CD4-positive, alpha-beta T cell treated with Interleukin-12 subunit alpha and Interleukin-12 subunit beta, for 1 hour (primary cell): ENCODE results near the gene ATXN7L2.

Experiments used
- DNase-seq: peaks from one replicate; pipeline ENCODE4 v3.0.0-alpha.2; 2020

Gene ATXN7L2

DNA sequence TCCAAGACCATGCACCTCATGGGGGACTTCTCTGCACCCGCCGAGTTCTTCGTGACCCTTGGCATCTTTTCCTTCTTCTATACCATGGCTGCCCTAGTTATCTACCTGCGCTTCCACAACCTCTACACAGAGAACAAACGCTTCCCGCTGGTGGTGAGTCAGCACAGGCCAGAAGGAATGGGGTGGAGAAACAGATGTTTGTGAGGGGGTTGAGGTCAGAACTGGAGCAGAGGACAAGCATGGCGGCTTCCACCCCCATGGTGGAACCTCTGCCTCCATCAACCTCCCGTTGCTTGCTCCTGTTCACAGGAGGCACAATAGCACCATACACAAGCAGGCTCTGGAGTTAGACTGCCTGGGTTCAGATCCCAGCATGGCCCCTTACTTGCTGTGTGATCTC is 6.9 kb upstream of the ATXN7L2 start:
- no peak for DNase-seq

DNA sequence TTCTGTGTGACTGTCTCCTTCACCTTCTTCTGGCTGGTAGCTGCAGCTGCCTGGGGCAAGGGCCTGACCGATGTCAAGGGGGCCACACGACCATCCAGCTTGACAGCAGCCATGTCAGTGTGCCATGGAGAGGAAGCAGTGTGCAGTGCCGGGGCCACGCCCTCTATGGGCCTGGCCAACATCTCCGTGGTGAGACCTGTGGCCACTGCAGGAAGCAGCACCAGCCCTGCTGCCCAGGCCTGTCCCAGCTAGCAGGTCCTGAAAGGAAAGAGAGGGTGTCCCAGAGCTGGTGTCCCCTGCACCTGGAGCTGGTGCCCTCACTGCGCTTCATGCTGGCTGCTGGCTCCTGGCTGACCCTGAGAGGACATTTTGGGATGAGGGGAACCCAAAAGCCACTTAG is 5.9 kb upstream of the ATXN7L2 start:
- no peak for DNase-seq

DNA sequence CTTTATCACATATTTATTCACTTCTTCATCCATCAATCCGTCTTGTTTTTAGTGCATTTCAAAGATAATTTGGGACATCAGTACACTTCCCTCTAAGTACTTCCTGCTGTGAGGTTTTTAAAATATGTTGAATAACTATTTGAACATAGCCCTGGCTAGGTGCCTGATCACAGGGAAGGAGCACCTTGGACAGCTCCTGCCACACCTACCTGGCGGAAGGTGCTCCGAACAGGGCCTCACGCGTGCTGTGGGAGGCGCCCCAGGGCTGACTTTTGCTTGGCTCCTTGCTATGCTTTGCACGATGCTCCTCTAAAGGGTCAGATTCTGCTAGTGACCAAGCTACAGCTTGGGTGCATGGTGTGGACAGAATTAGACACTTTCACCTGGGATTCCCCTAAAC is 4.9 kb upstream of the ATXN7L2 start:
- peak; percentile 48 for DNase-seq

DNA sequence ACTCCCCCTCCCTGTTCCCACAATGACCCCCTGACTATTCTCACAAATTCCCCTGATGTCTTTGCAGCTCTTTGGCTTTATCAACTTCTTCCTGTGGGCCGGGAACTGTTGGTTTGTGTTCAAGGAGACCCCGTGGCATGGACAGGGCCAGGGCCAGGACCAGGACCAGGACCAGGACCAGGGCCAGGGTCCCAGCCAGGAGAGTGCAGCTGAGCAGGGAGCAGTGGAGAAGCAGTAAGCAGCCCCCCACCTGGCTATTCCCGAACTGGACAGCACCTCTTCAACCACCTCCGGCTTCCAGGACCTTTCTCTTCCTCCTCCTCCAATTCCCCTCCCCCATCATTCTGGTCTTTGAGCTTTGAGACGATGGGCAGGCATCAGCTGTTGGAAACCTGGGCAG is 4.4 kb upstream of the ATXN7L2 start:
- no peak for DNase-seq

DNA sequence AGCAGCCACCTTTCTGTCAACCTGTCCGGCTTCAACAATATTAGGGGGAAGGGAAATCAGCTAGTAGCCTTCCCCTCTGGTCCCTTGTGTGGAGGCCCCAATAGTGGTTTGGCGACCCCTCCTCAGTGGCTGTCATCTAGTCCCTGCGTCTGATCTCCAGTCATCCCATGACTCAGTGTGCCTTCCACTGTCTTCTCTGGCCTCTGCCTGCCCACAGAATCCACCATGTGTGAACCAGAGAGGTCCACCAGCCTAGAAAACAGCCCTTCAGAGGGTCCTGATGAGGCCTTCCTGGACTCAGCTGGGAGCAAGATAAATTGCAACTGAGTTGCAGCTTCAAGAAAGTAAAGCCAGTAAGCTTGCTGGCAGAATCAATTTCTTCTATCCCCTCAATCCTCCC is 3.8 kb upstream of the ATXN7L2 start:
- DNase-seq = no peak

DNA sequence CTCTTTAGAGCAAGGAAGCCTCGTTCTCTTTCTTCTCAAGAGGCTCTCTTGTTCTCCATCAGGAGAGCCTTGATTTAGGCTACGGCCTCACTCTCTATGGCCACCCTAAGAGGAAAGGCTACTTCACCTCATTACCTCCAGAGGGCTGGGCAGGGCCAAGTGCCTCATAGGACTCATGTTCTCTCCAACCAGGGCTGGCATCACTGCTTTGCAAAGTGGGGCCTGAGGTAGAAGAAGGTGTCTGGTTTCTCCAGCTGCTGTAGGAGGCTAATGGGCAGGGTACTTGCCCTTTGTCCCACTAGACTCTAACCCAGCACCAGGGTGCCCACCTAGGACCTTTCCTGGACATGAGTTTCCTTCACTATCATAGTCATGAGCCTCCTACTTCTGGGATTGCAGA is 2.1 kb upstream of the ATXN7L2 start:
- DNase-seq = no peak

DNA sequence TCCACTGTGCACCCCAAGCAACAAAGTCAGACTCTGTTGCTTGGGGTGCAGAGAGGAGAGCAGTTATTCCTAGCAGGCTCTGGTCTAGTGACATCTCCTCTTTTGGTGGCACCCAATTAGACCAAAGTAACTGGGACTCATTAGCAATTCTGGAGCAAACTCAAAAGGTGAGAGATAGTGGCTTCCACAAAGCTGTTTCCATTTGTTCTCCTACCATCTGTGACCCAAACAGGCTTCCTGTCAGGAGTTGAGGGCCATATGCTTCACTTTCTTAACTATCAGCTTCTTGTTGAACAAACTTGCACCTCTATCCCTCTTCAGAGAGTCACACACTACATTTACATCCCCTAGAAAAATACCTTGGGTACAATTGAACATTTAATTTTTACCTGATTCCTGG is 1.5 kb upstream of the ATXN7L2 start:
- DNase-seq = no peak

DNA sequence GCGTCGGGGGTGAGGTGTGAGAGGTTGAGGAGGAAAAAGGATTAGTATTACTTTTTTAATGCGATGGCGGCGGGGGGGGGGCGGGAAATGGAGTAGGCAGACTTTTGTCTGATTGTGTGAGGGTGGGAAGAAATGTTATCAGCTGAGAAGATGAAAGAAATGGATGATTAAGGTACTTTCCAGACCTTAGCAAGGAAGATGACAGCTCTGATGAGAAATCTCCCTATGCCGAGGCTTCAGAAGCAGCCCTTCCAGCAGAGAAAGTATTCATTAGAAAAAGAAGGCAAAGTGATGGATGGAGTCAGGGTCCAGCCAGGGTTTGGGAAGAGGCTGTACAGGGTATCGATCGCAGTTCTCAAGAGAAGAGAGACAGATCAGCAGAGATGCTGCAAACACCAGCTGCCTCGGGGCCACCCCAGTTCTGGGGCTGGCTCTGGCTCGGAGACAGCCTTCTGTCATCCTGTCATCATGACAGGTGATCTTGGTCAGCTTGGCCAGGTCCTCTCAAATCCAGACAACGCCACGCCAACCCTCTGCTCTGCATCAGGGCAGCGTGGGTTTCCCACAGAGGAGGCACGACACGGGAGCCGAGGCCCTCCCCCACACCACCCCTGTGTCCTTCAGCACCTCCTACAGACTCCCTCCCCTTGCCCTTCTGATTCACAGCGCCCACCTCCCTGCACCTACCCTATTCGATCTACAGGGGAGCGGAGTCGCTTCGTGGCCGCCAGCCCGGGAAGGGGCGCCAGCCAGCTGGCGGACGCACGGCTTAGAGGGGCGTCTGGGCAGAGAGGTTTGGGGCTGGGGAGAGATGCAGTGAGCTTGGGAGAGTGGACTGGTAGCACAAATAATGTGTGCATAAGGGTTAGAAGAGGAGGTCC is 674 bp upstream of the ATXN7L2 start:
- peak; percentile 55 for DNase-seq

DNA sequence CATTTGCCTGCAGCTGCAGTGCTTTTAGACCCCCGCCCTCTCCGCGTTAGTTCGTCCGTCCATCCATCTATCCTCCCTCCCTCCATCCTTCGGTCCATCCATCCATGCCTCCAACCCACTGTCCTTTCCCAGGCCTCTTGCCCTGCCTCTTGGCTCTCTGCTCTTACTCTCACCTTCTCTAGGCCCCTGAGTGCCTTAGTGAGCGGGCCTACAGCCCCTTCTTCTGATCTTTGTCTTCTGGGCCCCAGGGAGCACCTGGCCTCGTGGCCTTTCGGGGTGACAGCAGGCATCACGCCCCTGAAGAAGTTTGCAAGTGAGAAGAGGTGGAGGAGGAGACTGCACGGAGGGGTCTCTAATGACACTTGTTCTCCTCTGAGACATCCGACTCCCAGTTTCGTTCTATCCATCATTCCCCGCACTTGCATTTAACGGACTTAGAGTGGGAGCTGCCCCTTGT is 842 bp downstream of the ATXN7L2 start:
- no peak for DNase-seq

DNA sequence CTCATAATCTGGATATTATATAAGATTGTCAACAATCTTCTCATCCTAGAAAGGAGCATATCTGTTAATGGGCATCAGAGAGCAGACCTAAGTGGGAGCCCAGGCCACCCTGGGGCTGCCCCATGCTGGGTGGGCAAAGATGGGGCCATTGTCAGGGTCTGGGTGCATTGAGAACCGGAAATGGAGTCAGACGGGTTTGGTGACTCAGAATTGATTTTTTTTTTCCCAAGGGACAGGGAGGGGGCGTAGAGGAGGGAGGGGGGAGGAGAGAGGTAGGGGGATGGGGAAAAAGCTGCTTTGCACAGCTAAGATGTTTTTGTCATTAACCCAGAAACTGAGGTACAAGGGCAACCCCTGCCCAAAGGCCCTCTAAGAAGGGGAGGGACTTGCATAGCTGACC is 1.3 kb downstream of the ATXN7L2 start:
- no peak for DNase-seq

DNA sequence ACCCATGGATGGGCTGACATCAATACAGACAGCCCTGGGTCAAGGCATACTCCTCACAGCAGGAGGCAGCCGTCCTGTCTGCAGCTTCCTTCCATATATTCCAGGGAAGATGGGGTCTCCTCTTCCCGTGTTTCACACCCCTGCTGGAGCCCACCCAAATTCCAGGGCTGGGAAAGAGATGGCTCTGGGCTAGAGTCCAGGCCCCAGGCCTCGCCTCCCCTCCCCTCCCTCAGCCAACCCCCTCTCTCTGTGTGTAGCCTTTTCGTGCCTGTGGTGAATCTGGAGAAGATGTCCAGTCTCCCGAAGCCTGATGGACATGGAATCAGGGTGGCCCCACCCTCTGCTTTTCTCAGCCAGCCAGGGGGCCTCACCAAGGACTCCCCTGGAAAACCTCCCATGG is 3.6 kb downstream of the ATXN7L2 start:
- DNase-seq = no peak

DNA sequence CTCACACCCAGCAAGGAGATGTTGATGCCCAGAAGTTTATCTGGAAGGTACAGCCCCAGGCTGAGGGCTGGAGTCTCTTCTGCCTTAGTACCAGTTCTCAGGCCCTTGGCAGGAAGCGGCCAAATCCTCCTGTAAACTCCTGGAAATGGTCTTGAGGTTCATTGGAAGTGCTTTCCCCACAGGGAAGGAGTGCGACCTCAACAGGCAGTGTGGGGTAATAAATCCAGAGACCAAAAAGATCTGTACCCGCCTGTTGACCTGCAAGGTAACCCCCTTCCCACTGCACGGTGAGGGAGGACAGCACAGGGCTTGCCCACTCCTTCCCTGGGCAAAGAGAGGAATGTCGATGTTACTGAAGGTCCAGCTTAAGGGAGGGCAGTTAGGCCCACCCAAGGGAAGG is 4.5 kb downstream of the ATXN7L2 start:
- DNase-seq = no peak

DNA sequence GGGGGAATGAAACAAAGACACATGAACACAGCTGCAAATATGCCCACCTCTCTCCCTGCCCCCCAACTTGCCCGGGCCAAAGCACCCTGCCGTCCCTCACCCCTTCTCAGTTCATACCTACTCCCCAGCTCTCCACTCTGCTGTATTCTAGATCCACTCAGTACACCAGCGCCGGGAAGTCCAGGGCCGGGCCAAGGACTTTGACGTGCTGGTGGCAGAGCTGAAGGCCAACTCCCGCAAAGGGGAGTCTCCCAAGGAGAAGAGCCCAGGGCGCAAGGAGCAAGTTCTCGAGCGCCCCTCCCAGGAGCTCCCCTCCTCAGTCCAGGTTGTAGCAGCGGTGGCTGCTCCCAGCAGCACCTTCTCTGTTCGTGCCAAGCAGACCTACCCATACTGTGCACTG is 5.0 kb downstream of the ATXN7L2 start:
- no peak for DNase-seq

DNA sequence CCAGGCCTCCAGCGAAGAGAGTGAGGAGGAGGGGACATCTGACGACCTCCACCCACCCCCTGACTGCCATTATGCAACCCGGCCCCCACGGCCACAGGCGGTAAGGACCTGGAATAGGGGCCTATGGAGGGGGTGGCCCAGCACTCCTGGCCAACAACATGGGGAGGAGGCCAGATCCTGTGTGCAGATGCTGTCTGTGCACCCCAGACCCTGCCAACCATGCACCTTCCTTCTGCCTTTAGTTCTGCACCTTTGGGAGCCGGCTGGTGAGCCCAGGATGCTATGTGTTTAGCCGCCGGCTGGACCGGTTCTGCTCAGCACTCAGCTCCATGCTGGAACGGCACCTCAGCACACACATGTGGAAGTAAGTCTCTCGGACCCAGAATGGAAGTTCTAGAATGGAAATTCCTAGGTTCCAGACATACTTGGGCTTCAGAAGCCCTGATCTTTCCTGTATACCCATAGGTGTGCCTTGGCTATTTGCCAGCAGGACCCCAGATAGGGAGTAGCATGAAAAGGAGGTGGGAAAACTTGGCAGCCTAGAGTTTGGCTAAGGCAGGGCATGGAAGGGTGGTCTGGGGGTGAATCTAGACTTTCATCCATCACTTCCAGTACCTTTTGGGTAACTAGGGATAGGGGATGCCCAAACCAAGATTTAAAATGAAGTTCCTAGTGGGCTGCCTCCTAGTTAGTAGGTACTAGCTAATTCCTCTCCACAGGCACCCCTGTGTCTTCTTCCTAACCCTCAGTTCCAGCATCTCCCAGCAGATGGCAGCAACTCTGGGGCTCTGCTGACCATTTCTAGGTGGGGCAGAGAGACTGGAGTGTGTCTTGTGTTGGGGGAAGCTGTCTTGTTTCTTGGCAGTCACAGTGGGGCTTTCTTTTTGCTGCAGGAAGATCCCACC is 6.6 kb downstream of the ATXN7L2 start:
- peak; percentile 81 for DNase-seq

DNA sequence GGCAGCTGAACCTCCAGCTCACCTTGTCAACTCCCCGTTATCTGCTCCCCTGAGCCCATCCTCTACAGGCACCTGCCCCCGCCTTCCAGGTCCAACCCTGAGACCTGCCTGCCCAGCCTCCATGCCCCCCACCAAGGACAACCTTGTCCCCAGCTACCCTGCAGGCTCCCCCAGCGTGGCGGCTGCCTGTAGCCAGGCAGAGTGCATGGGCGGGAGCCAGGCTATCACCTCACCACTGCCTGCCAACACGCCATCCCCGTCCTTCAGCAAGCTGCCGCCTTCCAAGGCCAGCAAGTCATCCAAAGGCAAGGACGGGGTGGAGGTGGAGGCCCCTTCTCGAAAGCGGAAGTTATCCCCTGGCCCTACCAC is 7.2 kb downstream of the ATXN7L2 start:
- DNase-seq = no peak

DNA sequence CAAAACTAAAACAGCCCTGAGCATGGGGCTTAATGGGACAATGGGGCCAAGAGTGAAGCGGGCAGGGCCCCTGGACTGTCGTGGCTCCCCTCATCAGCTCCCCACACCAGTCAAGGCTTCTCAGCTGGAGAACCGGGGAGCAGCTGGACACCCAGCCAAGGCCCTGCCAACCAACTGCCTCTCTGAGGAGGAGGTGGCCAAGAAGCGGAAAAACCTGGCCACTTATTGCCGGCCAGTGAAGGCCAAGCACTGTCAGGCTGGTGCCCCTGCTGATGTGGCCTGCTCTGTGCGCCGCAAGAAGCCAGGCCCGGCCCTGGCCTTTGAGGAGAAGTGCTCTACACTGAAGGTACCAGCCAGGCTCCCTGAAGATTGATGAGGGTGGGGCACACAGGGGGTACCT is 7.7 kb downstream of the ATXN7L2 start:
- DNase-seq = no peak

DNA sequence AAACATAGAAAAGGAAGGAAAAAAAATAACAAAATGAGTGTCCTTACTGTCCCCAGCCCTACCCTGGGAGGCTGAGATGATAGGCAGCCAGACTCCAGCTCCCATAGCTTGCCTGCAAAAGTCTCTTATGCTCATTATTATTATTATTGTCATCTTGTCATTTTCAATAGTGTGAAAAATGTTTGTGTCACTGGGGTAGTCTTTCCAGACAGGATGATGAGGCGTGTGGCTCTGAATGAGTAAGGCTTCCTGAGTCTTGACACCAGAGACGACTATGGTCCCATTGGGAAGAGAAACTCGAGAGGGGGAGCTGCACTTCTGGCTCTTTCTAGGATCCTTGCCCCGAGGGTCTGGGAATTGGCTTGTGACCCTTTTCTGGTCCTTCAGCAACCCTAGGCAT is 9.1 kb downstream of the ATXN7L2 start:
- no peak for DNase-seq

DNA sequence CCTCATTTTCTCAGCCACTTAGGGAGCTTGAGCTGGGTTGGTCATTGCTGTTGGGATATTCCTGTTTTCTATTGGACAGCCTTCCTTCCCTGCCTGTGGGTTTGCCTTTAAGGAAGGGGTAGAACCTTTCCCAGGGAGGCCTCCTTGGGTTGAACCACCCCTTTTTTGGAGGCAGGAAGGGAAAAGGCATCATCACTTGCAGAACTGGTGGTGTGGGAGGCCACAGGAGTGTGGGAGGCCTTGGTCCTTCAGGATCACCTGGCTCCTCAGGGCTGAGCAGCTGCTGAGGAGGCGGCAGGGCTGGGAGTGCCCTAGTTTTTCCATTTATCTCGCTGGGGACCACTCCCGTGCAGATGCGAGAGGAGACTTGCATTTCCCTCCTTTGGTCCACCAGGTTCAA is 9.5 kb downstream of the ATXN7L2 start:
- no peak for DNase-seq

DNA sequence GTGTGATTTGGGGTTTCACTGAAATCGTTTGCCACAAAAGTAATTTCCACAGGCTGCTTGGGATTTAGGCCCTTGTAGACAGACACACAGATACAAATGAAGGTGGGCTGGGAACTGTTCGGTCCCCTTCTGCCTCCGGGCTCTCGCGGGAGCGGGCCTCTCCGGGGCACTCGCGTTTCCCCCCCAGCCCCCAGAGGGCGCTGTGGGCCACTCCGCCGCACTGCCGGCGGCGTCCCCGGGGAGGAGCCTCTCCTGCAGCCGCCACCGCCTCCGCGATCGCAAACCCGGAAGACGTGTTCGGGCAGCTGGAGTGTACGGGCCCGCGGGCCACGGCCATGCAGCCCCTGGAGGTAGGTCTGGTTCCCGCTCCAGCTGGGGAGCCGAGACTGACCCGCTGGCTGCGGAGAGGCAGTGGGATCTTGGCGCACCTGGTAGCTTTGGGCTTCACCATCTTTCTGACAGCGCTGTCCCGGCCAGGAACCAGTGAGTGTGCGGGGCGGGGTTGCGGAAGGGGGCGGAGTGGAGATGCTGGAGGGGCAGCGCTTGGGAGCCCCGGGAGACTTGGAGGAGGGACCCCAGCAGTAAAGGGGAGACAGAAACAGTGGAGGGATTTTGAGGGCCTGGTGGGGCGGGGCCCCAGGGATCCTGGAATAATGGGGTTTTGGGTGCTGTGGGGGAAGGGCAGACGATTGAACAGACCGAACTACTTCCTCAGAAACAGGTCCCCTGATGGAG is 10.3 kb downstream of the ATXN7L2 start, which contains the start of gene CYB561D1:
TSS of gene CYB561D1 (plus strand) at position 290 of the 735 bp plus-strand sequence. CDS start at position 336, 46 bp downstream.
- DNase-seq = peak; percentile 89

DNA sequence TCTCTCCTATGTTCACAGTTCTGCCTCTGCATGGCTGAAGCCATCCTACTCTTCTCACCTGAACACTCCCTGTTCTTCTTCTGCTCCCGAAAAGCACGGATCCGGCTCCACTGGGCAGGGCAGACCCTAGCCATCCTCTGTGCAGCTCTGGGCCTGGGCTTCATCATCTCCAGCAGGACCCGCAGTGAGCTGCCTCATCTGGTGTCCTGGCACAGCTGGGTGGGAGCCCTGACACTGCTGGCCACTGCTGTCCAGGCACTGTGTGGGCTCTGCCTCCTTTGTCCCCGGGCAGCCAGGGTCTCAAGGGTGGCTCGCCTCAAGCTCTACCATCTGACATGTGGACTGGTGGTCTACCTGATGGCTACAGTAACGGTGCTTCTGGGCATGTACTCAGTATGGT is 12.0 kb downstream of the ATXN7L2 start:
- no peak for DNase-seq

DNA sequence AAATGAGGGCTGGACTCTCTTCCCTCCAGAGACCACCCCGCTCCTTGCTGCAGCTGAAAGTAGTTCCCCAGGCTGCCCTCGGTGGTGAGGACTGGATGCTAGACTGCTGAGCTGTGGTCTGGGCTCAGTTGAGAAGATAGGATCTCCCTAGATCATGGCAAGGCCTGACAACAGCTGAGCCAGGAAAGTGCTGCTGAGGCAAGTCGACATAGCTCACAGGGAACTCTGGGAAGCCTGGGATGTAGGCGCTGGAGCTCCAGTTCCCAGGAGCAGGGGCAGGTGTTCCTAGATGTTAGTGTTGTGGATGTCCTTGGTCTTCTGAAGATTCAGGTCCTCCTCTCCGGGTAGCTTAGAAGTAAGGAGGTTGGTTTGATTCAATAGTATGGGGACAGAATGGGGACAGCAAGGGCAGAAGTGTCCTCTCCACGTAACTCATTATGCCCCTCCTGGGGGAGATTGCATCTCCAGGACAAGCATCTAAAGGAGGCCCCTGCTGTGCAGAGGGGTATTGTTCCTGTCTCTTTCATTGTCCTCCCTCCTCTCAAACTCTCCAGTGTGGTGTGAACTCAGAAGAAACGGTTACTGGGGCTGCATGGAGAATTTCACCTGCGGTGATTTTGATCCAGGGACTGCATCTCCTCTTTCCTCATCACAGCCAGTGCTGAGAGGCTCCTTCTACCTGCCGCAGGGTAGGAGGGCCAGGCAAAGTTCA is 13.9 kb downstream of the ATXN7L2 start:
- no peak for DNase-seq

DNA sequence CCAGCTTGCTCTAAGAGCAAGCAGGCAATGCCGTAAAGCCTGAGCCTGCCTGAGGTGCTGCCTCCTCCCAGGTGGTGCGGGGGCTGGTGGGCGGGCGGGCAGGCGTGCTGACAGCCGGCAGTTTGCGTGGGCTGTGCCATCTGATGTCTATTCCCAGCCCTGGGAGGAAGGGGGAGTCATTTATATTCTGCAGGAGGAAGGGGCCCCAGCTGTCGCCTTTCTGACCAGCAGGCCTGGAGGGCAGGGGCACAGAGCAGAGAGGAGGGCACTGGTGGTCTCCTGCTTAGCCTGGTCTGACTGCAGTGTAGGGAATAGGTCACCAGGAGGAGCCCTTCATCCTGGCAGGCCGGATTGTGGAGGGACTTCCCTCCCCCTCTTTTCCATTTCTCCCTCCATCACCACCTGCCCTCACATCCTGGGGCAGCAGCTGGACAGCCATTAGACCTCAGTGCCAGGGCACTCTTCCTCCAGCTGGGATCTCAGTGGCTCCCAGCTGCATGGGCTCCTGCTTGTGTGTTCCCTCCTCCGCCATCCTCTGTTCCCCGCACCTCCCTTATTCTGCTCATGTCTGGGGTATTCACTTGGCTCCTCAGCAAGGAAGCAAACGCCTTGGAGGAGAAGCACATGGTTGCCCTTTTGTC is 14.6 kb downstream of the ATXN7L2 start:
- DNase-seq = peak; percentile 29
